ENCODE data around the gene RFC2. TPM values are rescaled to one million over a fixed set of nuclear protein-coding genes. Genes with fewer than 3 reads are reported as not detected.

RFC2 gene
- total RNA-seq, 3 donors from 2014 or later (not counting 1 experiment from before 2014, with no cell fraction given): 16.9 to 26.5 (median 20.5) TPM

- ATAC-seq (no peak), DNase-seq (no peak)
- H3K27me3 Mint-ChIP-seq (ENCODE audit: low read depth in 2 of 2): no peaks in the 10 kb centered on the region
- Histone ChIP-seq H3K27ac (ENCODE audit: low read length) (peak overlapping the region; percentile 94), H3K27me3 (ENCODE audit: control insufficient read depth, insufficient read depth, low read length) (no peaks in the 10 kb centered on the region), H3K4me1 (ENCODE audit: control insufficient read depth, insufficient read depth, low read length) (peaks cover 62% of the 10 kb centered on the region), H3K4me3 (ENCODE audit: low read length) (no peak overlapping the region), H3K9me3 (ENCODE audit: control insufficient read depth, insufficient read depth, low read length) (no peaks in the 10 kb centered on the region), H3K36me3 (ENCODE audit: control insufficient read depth, insufficient read depth, low read length) (peaks cover 28% of the 10 kb centered on the region)
- H3K9me3 Mint-ChIP-seq: no peaks in the 10 kb centered on the region
- 75% methylated on average over 13 of the region's 15 CpGs for WGBS (ENCODE audit: insufficient coverage)
- no peaks in the 10 kb centered on the region for H3K36me3 Mint-ChIP-seq
- no peak for TF ChIP-seq CTCF (IDR thresholded peaks at IDR 0.05)
- peak overlapping the region; percentile 79 for H3K4me3 Mint-ChIP-seq
- intact Hi-C loops (cut with micrococcal nuclease): loop anchor here (2.0 kb wide), 1 partner anchor 20 kb away; the partner anchor contains the start of gene LAT2
- peaks cover 28 to 44% of the 10 kb centered on the region in 2 donors for H3K4me1 Mint-ChIP-seq
- H3K27ac Mint-ChIP-seq: peak overlapping the region; percentile 97
These were observed 23.6 kb downstream of the RFC2 start for GRCh38 chr7:74230446-74231231.

GRCh38 chr7:74228951-74229900 is 25.0 kb downstream of the RFC2 start:
- Histone ChIP-seq H3K9me3 (ENCODE audit: control insufficient read depth, insufficient read depth, low read length) (no peaks in the 10 kb centered on the region), H3K4me1 (ENCODE audit: control insufficient read depth, insufficient read depth, low read length) (peaks cover 68% of the 10 kb centered on the region), H3K27ac (ENCODE audit: low read length) (peak overlapping the region; percentile 23), H3K36me3 (ENCODE audit: control insufficient read depth, insufficient read depth, low read length) (peaks cover 28% of the 10 kb centered on the region), H3K4me3 (ENCODE audit: low read length) (no peak overlapping the region), H3K27me3 (ENCODE audit: control insufficient read depth, insufficient read depth, low read length) (no peaks in the 10 kb centered on the region)
- Mint-ChIP-seq H3K27ac (peak overlapping the region; percentile 97), H3K9me3 (no peaks in the 10 kb centered on the region), H3K36me3 (no peaks in the 10 kb centered on the region), H3K4me1 (peaks cover 34 to 51% of the 10 kb centered on the region in 2 donors), H3K27me3 (ENCODE audit: low read depth in 2 of 2) (no peaks in the 10 kb centered on the region), H3K4me3 (no peak overlapping the region)
- 88% methylated on average over 9 of the region's 9 CpGs for WGBS (ENCODE audit: insufficient coverage)
- no peak for TF ChIP-seq CTCF (IDR thresholded peaks at IDR 0.05)
- DNase-seq: no peak
- no peak for ATAC-seq
- intact Hi-C loops (cut with micrococcal nuclease): no loop called here

GRCh38 chr7:74226633-74227032 is 27.6 kb downstream of the RFC2 start:
- Histone ChIP-seq H3K36me3 (ENCODE audit: control insufficient read depth, insufficient read depth, low read length) (peaks cover 32% of the 10 kb centered on the region), H3K4me1 (ENCODE audit: control insufficient read depth, insufficient read depth, low read length) (peaks cover 65% of the 10 kb centered on the region), H3K9me3 (ENCODE audit: control insufficient read depth, insufficient read depth, low read length) (no peaks in the 10 kb centered on the region), H3K27ac (ENCODE audit: low read length) (no peak overlapping the region), H3K27me3 (ENCODE audit: control insufficient read depth, insufficient read depth, low read length) (no peaks in the 10 kb centered on the region), H3K4me3 (ENCODE audit: low read length) (no peak overlapping the region)
- H3K36me3 Mint-ChIP-seq: no peaks in the 10 kb centered on the region
- ATAC-seq: no peak
- peak overlapping the region; percentile 21 to 87 for H3K27ac Mint-ChIP-seq
- DNase-seq: no peak
- no peaks in the 10 kb centered on the region for H3K9me3 Mint-ChIP-seq
- intact Hi-C loops (cut with micrococcal nuclease): no loop called here
- peak overlapping the region; percentile 40 for H3K4me3 Mint-ChIP-seq
- no peak for TF ChIP-seq CTCF (IDR thresholded peaks at IDR 0.05)
- peaks cover 34 to 55% of the 10 kb centered on the region in 2 donors for H3K4me1 Mint-ChIP-seq
- 33% methylated on average over 3 of the region's 5 CpGs for WGBS (ENCODE audit: insufficient coverage)
- H3K27me3 Mint-ChIP-seq (ENCODE audit: low read depth in 2 of 2): no peaks in the 10 kb centered on the region

Data from natural killer cell (primary cell).